Stimulated activated CD4-positive, alpha-beta T cell treated with anti-CD3 and anti-CD28 coated beads, Interleukin-1b, Interleukin-23, amount 100 ng/mL, for 24 hours (primary cell): ENCODE measurements around the gene ABCD3.
"Not testable (repeated sequence)": the region's sequence is repeated elsewhere in the genome, so short reads cannot be mapped to it uniquely, and the experiment has no call there.

ENCODE experiments used
- DNase-seq, 4 experiments: peaks; one replicate each; pipeline ENCODE4 v3.0.0-alpha.2; 2020; ENCODE audit warnings: low read depth in 4 of 4, low spot score in 1 of 4

Gene ABCD3

DNA sequence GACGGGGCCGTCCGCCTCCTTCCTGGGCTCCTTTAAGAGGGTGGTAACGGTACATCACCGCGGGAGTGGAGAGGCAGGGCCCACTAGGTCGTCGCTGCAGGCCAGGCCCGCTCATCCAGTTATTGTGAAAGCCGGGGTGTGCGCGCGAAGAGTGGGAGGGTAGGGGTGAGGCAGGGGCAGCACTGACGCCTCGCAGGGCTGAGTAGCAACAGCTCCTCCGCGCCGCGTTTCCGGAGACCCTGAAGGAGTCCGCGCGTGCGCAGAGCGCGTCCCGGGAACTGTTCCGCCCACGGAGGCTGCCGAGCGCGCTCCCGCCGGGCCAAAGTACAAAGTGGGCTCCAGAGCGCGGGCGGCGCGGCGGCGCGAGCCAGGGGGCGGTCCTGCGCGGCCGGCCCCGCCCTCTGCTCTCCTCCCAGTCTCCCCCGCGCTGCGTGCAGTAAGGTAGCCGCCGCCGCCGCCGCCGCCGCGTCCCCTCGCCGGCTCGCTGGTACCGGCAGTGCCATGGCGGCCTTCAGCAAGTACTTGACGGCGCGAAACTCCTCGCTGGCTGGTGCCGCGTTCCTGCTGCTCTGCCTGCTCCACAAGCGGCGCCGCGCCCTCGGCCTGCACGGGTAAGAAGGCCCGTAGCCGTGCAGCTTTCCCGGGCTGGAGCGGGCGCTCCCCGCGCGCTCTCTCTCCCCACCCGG lies at the start of gene ABCD3:
ABCD3 (plus strand) TSS at position 412 of the 686 bp plus-strand sequence; CDS start at position 502, 90 bp downstream.
- DNase-seq, result peak; percentile 93 to 96 (median 93)

DNA sequence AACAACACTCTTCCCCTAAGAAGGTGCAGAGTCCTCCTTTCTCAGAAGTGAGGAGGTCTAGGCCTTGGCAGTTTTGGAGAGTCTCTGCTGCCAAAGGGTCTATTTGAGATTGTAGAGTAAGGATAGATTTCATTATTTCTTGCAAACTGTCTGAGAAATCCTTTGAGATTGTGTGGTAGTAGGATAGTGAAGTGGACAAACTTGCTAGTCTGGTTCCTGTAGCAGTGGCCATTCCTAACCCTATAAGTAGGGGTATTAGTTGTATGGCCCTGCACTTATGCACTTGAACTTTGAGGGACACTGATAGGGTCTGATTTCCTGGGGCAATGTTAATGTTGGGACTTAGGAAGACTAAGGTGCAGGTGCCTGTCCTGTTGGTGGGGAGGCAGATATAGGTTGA lies 45.4 kb upstream of the ABCD3 start:
- DNase-seq, result not testable (repeated sequence)

DNA sequence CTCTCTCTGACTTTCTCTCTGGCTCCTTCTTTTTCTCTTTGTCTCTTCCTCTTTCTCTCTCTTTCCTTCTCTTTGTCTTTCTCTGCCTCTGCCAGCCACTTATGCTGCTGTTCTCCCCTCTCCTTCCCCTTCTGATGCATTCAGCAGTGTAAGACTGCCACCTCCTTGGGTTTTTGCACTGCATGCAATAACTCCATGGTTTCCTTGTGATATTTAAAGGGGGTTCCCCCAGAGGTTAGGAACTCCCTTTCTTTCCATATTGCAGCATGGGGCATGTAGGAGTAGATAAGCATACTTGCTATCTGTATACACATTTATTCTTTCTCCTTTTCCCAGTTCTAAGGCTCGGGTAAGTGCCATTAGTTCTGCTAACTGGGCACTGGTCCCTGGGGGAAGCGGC lies 44.9 kb upstream of the ABCD3 start:
- DNase-seq, result not testable (repeated sequence)

DNA sequence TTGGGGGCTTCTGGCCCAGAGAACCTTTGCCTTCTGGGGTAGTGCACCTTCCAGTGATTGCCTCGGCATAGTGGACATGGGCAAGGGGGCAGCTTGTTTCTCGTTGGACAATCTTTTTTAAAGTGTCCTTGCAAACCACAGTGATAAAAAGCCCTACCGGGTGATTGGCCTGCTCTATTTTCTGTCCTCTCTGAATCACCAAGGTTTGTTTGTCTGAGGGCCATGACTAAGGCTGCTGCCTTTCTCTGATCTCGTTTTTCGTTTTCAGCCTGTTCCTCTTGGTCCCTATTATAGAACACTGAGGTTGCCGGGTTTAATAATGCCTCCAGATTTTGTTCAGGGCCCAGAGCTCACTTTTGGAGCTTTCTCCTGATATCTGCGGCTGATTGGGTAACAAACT lies 42.5 kb upstream of the ABCD3 start:
- not testable (repeated sequence) for DNase-seq

DNA sequence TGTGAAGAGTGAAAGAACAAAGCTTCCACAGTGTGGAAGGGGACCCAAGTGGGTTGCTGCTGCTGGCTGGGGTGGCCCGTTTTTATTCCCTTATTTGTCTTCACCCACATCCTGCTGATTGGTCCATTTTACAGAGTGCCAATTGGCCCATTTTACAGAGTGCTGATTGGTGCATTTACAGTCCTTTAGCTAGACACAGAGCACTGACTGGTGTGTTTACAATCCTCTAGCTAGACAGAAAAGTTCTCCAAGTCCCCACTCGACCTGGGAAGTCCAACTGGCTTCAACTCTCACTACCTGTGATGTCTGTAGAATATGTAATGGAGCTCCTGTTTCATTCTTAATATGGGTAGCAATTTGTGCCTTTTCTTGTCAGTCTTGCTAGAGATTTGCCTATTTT lies 39.7 kb upstream of the ABCD3 start:
- not testable (repeated sequence) for DNase-seq

DNA sequence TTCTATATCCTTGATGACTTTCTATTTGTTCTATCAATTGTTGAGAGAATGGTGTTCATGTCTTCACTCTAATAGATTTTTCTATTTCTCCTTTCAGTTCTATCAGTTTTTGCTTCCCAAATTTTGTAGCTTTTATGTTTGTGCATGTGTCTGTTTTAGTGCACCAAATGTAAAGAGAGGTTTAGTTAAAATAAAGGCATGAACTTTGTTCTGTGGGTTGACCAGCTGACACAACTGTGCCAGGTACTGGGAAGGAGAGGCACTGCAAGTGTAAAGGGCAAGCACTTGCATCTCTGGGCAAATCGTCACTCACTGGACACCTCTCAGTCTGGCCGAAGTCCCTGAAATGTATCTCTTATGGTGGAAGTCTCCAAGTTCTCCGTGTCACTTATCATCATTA lies 38.6 kb upstream of the ABCD3 start:
- no peak for DNase-seq

DNA sequence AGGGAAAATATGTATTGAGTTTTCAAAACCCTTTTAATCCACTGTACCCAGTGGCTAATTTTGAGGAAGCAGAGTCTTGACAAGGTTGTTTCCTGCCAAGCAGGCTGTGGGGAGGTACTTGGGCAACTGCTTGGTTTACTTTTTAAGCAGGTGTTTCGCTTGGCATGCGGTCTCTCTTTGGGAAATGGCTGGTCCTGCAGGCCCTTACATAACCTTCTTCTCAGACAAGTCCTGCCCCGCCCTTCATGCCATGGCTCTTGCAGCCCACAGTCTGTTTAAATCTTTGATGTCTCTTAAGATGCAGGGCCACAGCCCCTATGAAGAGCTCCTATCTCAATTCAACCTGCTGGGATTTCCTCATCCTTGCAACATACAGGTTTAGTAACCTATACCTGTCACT lies 36.0 kb upstream of the ABCD3 start:
- DNase-seq, result no peak

DNA sequence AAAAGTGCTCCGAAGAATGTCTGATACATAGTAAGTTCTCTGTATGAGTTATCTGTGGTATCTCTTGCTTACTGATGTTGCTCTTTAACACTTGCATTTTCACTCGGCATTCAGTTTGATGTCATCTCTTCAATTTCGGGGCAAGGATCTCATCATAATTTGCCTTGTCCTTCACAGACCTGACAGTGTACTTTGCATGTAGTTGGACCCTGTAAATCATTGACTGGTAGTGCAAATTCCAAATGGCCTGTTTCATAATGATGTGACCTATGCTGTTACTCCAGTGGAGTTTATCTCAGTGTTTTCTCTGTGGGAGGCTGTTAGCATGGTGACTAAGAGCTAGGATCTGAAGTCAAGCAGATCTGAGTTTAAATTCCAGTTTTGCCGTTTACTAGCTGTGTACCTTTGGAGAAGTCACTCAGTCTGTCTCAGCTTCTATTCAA lies 34.2 kb upstream of the ABCD3 start:
- no peak for DNase-seq

DNA sequence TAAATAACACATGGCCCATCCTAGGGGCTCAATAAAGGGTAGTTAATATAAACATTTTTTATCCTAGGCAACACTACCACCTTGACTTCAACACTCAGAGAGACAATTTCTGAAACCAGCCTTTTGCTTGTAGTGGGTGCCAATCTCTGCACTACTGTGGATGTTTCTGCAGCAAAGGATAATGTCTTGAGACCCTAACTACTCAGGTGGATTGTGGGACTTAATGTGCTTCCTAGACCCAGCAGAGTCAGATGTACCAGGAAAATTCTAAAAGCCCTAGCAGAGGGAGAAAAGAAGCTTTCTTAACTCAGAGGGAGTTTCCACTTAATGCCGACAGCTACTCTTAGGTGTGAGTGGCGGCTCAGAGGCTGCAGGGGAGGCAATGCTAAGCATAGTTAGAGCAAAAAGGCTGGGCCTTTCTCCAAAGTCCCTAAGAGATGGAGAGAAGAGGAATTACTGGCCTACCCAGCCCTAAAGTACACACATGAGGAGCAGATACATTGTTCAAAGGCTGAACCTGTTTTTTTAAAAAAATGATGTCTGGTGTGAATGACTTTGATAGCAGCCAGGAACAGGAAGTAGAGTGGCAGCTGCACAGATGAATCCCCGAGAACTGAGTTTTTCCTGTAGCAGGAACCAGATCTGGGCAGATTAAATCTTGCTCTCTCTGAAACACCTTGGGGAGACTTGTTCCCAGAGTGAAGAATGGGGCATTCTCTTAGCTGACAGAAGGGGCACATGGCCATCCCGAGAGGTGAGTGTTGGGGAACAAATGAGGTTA lies 33.5 kb upstream of the ABCD3 start:
- DNase-seq, result no peak

DNA sequence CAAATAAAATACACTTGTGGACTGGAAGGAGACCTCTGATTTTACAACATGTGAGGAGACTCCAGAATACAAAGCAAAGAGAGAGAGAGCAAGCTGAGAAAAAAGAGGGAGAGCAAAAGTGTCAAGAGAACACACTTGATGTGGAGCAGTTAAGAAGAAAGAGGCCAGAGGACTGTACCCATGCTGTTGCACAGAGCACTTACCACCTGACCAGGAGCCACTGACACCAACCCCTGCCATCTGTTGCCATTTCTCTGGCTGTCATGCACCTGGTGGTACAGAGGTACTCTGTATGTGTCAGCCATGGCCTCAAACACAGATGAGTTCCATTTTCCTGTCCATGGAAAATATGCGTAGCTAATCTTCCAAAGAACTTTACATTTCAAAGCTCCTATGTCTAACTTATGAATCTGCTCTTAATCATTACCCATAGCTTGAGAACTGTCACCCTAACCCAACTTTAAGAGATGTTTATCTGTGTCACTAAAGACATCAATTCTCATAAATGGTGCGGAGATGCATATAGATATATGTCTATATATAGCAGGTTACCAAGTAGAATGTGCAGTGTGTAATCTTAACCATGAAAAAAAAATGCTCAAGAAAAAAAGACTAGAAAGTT lies 32.8 kb upstream of the ABCD3 start:
- DNase-seq, result no peak

DNA sequence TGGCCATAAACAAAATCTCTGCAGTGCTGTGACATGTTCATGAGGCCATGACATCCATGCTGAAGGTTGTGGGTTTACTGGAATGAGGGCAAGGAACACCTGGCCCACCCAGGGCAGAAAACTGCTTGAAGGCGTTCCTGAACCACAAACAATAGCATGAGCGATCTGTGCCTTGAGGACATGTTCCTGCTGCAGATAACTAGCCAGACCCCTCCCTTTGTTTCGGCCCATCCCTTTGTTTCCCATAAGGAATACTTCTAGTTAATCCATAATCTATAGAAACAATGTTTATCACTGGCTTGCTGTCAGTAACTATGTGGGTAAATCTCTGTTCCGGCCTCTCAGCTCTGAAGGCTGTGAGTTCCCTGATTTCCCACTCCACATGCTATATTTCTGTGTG lies 28.9 kb upstream of the ABCD3 start:
- DNase-seq, result no peak

DNA sequence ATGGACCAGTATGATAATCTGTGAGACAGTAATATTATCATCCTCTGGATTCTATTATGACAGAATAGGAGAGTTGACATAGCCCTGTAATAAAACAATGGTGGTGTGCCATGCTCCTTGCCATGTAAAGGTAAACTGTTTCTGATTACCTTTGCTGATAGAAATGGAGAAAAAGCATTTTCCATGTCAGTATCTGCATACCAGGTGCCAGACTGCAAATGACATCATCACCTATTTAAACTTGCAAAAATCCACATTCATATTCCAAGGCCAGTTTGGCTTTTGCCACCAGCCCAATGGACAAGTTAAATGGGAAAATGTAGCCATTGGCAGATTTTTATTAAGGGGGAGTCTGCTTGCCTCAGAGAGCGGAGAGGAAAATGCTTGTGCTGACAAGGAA lies 23.9 kb upstream of the ABCD3 start:
- no peak for DNase-seq

DNA sequence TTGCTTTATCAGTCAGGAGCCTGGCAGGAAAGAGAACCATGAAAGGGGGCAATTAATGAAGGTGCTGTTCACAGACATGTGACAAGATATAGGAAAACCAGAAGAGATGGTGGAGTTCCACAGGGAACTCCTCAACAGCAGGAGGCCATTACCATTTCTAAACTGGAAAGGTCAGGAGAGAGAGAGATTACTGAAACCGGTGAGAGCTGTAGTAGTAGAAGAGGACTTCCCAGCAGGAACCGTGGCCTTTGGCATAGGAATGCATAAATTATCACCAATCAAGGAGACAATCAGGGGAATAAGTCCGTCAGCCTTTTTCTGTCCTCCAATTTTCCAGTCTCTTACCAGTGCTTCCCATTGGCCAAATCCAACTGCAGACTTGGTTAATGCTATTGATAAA lies 23.0 kb upstream of the ABCD3 start:
- DNase-seq, result no peak

DNA sequence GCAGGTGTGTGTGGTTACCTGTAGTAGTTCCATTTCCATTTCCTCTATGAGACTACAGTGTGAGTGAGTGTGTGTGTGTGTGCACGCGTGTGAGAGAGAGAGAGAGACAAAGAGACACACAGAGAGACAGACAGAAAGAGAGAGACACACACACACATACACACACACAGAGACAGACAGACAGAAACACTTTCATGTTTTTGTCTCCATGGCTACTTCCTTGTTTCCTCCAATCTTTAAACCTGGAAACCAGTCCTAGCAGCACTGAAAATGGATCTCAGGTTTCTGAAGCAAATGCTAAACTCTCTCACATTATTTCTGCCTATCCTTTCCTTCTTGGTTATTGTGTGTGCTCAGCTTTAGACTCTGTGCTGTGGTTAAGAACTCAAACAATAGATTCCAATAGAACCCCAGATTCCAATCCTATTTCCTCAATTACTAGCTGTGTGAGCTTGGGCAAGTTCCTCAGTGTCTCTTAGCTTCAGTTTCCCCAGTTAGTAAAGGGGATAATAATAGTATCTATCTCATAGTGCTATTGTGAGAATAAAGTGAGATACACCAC lies 22.4 kb upstream of the ABCD3 start:
- DNase-seq, result no peak

DNA sequence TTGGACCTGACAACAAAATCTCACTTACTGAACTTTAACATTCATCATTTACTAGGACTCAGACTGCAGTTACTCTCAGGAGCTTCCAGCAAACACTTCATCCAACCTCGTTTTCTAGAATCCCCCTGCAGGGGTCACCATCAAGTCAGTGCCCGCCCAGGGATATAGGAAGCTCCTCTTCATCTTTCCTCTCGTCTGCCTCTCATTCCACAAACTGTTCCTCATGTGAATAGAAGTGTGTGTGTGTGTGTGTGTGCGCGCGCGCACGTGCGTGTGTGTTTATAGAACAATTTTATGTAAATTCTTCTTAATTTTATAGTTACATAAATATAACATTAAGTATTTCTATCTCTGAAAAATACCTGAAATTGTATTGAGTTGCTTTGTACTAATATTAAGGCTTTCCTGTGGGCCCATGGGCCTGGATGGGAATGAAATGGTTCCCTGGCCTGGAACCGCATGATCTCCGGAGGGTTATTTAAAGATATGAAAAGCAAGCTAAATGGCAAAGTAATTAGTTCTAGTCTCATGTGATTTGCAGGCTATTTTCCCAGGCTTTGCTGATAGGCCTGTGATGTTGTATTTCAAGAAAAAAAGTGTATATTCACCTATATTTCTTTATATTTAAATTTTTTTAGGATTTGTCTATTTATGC lies 21.7 kb upstream of the ABCD3 start:
- DNase-seq, result no peak

DNA sequence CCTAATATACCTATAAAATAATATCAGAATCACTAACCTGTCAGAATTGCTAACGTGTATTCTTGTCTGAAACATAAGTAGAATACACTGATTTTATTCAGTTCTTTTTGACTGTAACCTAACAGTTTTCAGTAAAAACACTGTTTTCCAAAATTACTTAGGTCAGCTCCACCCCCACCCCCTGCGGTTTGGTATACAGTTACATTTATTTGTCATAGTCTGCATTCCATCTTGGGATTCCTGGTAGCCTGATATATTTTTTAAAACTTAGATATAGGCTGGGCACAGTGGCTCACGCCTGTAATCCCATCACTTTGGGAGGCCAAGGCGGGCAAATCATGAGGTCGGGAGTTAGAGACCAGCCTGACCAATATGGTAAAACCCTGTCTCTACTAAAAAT lies 19.8 kb upstream of the ABCD3 start:
- DNase-seq, result no peak

DNA sequence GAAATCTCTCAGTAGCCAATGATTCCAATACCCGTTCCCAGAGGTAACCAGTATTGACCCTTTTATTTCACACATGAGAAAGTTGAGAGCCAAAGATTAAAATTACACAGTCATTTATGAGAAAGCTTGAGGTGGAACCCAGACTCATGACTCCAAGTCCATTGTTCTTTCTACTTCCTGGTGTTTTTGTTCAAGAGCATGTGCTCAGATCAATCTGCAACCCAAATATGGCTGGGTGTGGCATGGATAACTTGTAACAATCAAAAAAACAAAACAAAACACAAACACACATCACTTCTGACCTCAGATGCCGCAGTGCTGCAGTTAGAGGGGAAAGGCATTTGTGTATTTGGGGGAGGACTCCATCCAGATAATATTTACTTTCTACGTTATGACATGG lies 18.7 kb upstream of the ABCD3 start:
- no peak for DNase-seq

DNA sequence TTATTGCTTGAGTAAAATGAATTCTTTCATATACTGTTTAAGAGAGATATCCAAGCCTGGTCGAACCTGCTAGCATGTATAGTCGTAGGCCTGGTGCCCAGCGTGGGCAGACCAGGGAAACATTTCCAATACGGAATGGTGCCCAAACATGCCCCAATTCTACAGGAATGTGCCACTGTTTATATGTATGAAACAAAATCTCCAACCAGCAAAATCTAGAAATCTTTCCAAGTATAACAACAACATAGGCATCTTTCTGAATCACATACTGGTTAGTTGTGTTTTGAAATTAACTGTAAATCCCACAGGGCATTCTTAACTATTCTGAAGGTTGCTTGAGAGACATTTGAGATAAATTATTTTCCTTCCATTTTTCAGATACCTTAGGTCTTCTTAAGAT lies 17.0 kb upstream of the ABCD3 start:
- DNase-seq, result no peak

DNA sequence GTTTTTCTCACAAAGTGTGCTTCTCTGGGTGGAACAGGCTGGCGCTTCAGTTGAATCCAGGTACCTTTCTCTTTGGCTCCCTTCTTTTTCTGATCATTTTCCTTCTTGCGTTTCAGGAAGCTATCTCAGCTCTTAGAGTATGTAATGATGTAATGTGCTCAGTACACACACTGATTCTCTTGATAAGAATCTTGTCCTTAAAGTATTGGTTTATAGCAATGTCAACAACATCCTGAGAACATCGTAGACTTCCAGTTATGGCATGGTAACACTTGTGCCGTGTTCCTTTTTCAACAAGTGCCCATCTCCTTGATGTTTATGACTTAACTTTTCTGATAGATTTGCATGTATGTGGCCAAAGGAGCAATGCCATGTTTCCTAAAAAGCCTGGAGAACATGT lies 11.7 kb upstream of the ABCD3 start:
- DNase-seq, result no peak

DNA sequence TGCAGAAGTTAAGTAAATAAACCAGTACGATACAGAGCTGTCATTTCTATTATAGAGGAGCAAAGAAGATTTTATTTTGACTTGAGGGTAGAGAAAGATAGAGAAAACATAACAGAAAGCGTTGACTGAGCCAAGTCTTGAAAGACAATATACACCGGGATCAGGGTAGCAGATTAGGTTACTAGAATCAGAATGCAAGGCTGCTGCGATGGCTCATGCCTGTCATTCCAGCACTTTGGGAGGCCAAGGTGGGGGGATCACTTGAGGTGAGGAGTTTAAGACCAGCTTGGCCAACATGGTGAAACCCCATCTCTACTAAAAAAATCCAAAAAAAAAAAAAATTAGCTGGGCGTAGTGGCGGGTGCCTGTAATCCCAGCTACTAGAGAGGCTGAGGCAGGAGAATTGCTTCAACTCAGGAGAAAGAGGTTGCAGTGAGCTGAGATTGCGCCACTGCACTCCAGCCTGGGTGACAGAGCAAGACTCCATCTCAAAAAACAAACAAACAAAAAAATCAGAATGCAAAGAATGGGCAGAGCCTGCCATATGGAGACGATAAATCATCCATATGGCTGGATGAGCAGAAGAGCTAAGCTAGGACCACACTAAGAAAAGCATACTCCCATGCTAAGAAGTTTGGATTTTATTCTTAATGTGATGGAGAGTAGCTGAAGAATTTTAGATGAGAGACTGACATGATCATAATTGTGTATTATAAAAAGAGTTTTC lies 9.9 kb upstream of the ABCD3 start:
- no peak for DNase-seq

DNA sequence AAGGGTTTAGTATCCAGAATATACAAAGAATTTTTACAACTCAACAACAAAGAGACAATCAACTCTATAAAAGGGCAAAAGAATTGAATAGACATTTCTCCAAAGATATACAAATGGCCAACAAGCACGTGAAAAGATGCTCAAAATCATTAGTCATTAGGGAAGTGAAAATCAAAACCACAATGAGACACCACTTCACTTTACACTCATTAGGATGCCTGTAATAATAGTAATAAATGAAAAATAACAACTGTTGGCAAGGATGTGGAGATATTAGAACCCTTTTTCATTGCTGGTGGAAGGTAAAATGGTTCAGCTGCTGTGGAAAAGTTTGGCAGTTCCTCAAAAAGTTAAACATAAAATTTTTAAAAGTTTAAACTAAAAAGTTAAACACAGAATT lies 7.0 kb upstream of the ABCD3 start:
- DNase-seq, result no peak
